HFF-Myc (cell line): Measurements from ENCODE around the gene COL6A2.
A peak's percentile ranks its signal among the peaks of the same experiment; 100 is the strongest.

Experiments used
- DNase-seq: peaks from one replicate; pipeline ENCODE4 v3.0.0-alpha.2; 2011; ENCODE audit warnings: low read depth; ENCODE audit errors: extremely low read depth
- H3K4me3 ChIP-seq: replicated peaks from 2 replicates; pipeline ENCODE4 v1.5.1; 2011; ENCODE audit warnings: low read depth, mild to moderate bottlenecking, control low read depth, low read length
- CTCF ChIP-seq: IDR thresholded peaks from 2 replicates; pipeline ENCODE4 v1.5.1; 2012; ENCODE audit warnings: mild to moderate bottlenecking, low read depth, low read length, control low read depth; ENCODE audit errors: missing control alignments

COL6A2 gene

GRCh38 chr21:46097336-46098293, at the start of gene COL6A2:
COL6A2 (plus strand) TSS chr21:46098112.
- no peak for TF ChIP-seq CTCF
- no peak for DNase-seq
- peak within 1 kb of the TSS; percentile 88 for H3K4me3 ChIP-seq

- no peak for TF ChIP-seq CTCF
- no peak overlapping the region for H3K4me3 ChIP-seq
- peak; percentile 99 for DNase-seq
Observed at GRCh38 chr21:46048926-46049889, 48.7 kb upstream of the COL6A2 start.

- TF ChIP-seq CTCF = no peak
- no peak overlapping the region for H3K4me3 ChIP-seq
- DNase-seq = no peak
Observed at GRCh38 chr21:46049890-46050667, 47.8 kb upstream of the COL6A2 start.

GRCh38 chr21:46050668-46051378, 47.1 kb upstream of the COL6A2 start:
- H3K4me3 ChIP-seq = no peak overlapping the region
- no peak for TF ChIP-seq CTCF
- DNase-seq = no peak

GRCh38 chr21:46051379-46051770, 46.5 kb upstream of the COL6A2 start:
- TF ChIP-seq CTCF = no peak
- no peak overlapping the region for H3K4me3 ChIP-seq
- no peak for DNase-seq
